Right lobe of liver (tissue), 6 donors: ENCODE measurements around the gene SLC7A14. TPM values are rescaled to one million over a fixed set of nuclear protein-coding genes. Genes with fewer than 3 reads are reported as not detected.
A peak's percentile ranks its signal among the peaks of the same experiment; 100 is the strongest.

Experiments used
- ATAC-seq, 4 donors: fragments of 200-7000 bp; cut with Tn5 transposase; one replicate each; pipeline ENCODE4 v1.9.1; 2020; ENCODE audit warnings: mild to moderate bottlenecking in 4 of 4, moderate library complexity in 4 of 4
- DNase-seq, 3 donors: peaks; one replicate each; pipeline ENCODE4 v3.0.0-alpha.2; 2020
- H3K27ac ChIP-seq, 3 donors: fragments of 200-600 bp; one replicate each; pipeline ENCODE4 v1.8.0; 2022
- H3K27me3 ChIP-seq, 2 donors: fragments of 200-600 bp; one replicate each; pipeline ENCODE4 v1.8.0; 2022
- H3K36me3 ChIP-seq, 4 donors: fragments of 200-600 bp; sonication (generic) in 1 of 4; one replicate each; pipeline versions ENCODE4 v1.5.1 to v1.8.0; 2017 to 2022; ENCODE audit warnings: control low read depth in 1 of 4
- H3K4me1 ChIP-seq, 4 donors: fragments of 200-600 bp; sonication (generic) in 1 of 4; one replicate each; pipeline versions ENCODE4 v1.5.1 to v1.8.0; 2017 to 2022; ENCODE audit warnings: control low read depth in 1 of 4
- H3K4me3 ChIP-seq, 3 donors: fragments of 200-600 bp; one replicate each; pipeline ENCODE4 v1.8.0; 2022
- H3K9me3 ChIP-seq, 4 donors: fragments of 200-600 bp; sonication (generic) in 1 of 4; one replicate each; pipeline versions ENCODE4 v1.5.1 to v1.8.0; 2017 to 2022; ENCODE audit warnings: control low read depth in 1 of 4
- POLR2A ChIP-seq: fragments of 450-650 bp; IDR thresholded peaks from one replicate; pipeline ENCODE4 v1.6.1; 2017; ENCODE audit warnings: antibody characterized with exemption, mild to moderate bottlenecking
- whole genome bisulfite sequencing: methylation state at CpG from one replicate; pipeline ENCODE4 v1.1.6; 2018; ENCODE audit warnings: low coverage, low lambda C conversion rate; ENCODE audit not compliant: insufficient coverage; ENCODE audit errors: missing lambda C conversion rate; 5-methylcytosine and 5-hydroxymethylcytosine counted together
- intact Hi-C, 2 donors: fragments of 100-400 bp; cut with DNase I; formaldehyde crosslinking; loops; one replicate each; pipeline versions ENCODE4 v1.11.2 to v1.14.1; 2022
- total RNA-seq, 6 experiments: library from RNA; depleted of rRNA in 2 of 6; stranded (reverse); fragments of >200 nt in 2 of 6; fragmentation: NEBNext Ultra II Directional in 3 of 6; extraction: Animal tissue kit (Norgen Biotek cat#: 25700) in 3 of 6; gene quantifications; one replicate each; pipeline versions ENCODE4 v1.1.0 to v1.2.4, GENCODE V29; 2016 to 2023
- TF ChIP-seq, protein P1 (sequence below), 4 donors: fragments of 200-600 bp in 3 of 4; fragments of 450-650 bp in 1 of 4; IDR thresholded peaks; one replicate each; pipeline versions ENCODE4 v1.5.1 to v1.8.0; 2016 to 2022; ENCODE audit warnings: antibody characterized with exemption in 4 of 4, mild to moderate bottlenecking in 2 of 4
- donor health status: DM: no; HTN: yes; CAD: no.
- donor health status: DM: no; HTN: no; CAD: no.
- donor health status: DM: no; HTN: no; CAD: no.
- donor health status: DM: no; HTN: yes; CAD: no.
- donor health status: DM: no; HTN: yes; CAD: no.

The SLC7A14 gene
- total RNA-seq, 6 experiments from 2014 or later = 0.05 to 0.11 TPM; not detected in 4

DNA sequence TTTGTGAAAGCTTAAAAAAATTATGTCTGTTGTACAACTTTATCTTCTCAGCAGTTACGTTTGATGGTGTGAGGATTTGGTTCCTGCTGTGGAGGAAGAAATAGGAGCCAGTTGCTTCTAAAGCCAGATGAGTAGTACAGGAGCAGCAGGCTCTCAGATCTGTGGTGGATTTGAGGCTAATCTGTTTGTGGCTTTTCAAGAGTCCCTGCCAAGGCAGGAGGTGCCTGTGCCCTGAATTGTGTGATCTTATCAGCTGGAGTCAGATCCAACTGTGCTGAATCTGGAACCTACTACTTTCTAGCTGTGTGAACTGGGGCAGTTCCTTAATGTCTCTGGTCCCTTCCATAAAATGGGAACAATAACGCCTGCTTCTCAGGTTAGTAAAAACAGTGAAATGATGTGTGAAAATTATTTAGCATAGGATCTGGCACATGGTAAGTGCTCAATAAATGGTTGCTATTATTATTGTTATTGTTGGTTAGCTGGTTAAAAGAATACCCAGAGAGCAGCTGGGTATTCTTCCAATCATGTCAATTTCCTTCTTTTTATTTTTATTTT lies 159.6 kb downstream of the SLC7A14 start:
- Histone ChIP-seq H3K27me3 (no peaks in the 10 kb centered on the region), H3K36me3 (no peaks in the 10 kb centered on the region), H3K9me3 (no peaks in the 10 kb centered on the region), H3K4me1 (peaks cover 0 to 4% (median 0%) of the 10 kb centered on the region in 4 donors), H3K27ac (no peak overlapping the region), H3K4me3 (no peak overlapping the region)
- TF ChIP-seq, protein P1, sequence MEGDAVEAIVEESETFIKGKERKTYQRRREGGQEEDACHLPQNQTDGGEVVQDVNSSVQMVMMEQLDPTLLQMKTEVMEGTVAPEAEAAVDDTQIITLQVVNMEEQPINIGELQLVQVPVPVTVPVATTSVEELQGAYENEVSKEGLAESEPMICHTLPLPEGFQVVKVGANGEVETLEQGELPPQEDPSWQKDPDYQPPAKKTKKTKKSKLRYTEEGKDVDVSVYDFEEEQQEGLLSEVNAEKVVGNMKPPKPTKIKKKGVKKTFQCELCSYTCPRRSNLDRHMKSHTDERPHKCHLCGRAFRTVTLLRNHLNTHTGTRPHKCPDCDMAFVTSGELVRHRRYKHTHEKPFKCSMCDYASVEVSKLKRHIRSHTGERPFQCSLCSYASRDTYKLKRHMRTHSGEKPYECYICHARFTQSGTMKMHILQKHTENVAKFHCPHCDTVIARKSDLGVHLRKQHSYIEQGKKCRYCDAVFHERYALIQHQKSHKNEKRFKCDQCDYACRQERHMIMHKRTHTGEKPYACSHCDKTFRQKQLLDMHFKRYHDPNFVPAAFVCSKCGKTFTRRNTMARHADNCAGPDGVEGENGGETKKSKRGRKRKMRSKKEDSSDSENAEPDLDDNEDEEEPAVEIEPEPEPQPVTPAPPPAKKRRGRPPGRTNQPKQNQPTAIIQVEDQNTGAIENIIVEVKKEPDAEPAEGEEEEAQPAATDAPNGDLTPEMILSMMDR (IDR thresholded peaks at IDR 0.05) = no peak
- no peak for TF ChIP-seq POLR2A
- intact Hi-C loops = no loop called here
- ATAC-seq (peak in 2 of 4 donors; percentile 19 to 50), DNase-seq (no peak)
- 71% methylated on average over 2 of the region's 2 CpGs for WGBS

DNA sequence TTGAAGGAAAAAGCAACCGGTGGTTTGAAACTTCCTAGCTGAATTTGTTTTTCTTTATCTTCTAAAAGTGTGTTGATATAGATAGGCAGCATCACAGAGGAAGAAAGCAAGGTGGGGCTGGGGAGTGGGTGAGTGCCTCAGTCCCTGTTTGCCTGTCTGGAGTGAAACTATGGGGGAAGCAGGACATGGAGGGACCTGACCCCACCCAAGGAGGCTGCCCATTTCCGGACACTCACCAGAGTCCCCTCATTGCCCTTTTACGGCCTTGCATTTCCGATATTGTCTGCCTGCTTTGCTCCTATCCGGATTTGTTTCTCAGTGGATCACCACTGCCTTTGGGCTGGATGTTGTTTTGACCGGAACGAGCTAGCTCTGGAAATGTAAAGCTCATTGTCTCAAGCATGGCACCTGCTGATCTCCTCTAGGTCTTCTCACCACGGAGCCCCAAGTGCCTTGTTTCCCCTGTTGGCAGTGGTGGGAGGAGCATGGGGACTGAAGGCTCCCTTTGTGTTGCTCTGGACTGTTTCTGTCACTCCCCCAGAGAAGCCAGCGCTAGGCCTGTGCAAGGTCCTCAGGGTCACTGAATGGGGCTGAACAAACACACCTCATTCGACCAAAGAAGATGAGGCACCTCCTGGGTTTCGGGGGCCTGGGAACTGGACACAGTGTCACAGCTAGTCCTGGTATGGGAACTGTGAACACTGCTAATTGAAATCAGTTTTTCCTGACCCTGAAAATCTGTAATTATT lies 160.2 kb downstream of the SLC7A14 start:
- Histone ChIP-seq H3K9me3 (no peaks in the 10 kb centered on the region), H3K27me3 (no peaks in the 10 kb centered on the region), H3K27ac (no peak overlapping the region), H3K36me3 (no peaks in the 10 kb centered on the region), H3K4me1 (peaks cover 0 to 4% (median 0%) of the 10 kb centered on the region in 4 donors), H3K4me3 (no peak overlapping the region)
- DNase-seq = no peak
- 65% methylated on average over 8 of the region's 11 CpGs for WGBS
- ATAC-seq = peak in 3 of 4 donors; percentile 24 to 42 (median 25)
- intact Hi-C loops = no loop called here
- TF ChIP-seq, protein P1 (IDR thresholded peaks at IDR 0.05) = no peak
- no peak for TF ChIP-seq POLR2A

DNA sequence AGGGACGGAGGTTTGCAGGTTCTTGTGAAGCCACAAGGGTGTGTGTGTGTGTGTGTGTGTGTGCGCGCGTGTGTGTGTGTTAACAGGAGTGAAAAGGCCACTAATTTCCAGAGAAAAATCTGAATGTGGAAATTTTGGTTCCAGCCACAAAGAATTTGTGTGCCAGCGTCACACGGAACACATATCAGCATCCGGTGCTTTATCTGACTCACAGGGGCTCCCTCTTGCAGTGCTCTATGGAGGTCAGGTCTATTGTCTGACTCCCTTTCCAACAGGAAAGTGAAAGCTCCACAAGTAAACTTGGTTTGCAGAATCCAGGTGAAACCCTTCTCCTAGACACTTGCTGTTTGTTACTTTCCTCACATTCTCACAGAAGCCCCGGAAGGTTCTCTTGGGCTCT lies 161.0 kb downstream of the SLC7A14 start:
- Histone ChIP-seq H3K4me1 (peaks cover 0 to 4% (median 0%) of the 10 kb centered on the region in 4 donors), H3K36me3 (no peaks in the 10 kb centered on the region), H3K27ac (no peak overlapping the region), H3K9me3 (no peaks in the 10 kb centered on the region), H3K27me3 (no peaks in the 10 kb centered on the region), H3K4me3 (no peak overlapping the region)
- ATAC-seq (no peak), DNase-seq (no peak)
- 47% methylated on average over 5 of the region's 8 CpGs for WGBS
- intact Hi-C loops = no loop called here
- TF ChIP-seq POLR2A = no peak
- TF ChIP-seq, protein P1 (IDR thresholded peaks at IDR 0.05) = no peak

- Histone ChIP-seq H3K27me3 (peaks cover 0 to 8% of the 10 kb centered on the region in 2 donors), H3K36me3 (no peaks in the 10 kb centered on the region), H3K4me3 (no peak overlapping the region), H3K4me1 (peaks cover 0 to 17% (median 0%) of the 10 kb centered on the region in 4 donors), H3K27ac (no peak overlapping the region), H3K9me3 (no peaks in the 10 kb centered on the region)
- TF ChIP-seq POLR2A = no peak
- TF ChIP-seq, protein P1 (IDR thresholded peaks at IDR 0.05) = no peak
- ATAC-seq = no peak
- 89% methylated on average over 7 of the region's 8 CpGs for WGBS
- no peak for DNase-seq
- intact Hi-C loops = no loop called here
Observed at GRCh38 chr3:170423001-170423615, 162.8 kb downstream of the SLC7A14 start.
